Activated CD8-positive, alpha-beta T cell treated with anti-CD3 and anti-CD28 coated beads for 36 hours (primary cell): ENCODE results near the gene HIP1R. TPM values are rescaled to one million over a fixed set of nuclear protein-coding genes. Genes with fewer than 3 reads are reported as not detected.

Experiments
- ATAC-seq: fragments of 200-7000 bp; cut with Tn5 transposase; one replicate; pipeline ENCODE4 v1.10.0; 2021; ENCODE audit warnings: mild to moderate bottlenecking, moderate library complexity
- CTCF ChIA-PET: fragments of 350-600 bp; sonication (Branson Sonifier 250); formaldehyde crosslinking; loops from one replicate; lab custom pipeline; 2021; ENCODE audit warnings: antibody characterized with exemption; lab: Charles Lee
- POLR2A ChIA-PET: fragments of 350-600 bp; sonication (Branson Sonifier 250); formaldehyde crosslinking; loops from one replicate; lab custom pipeline; 2021; ENCODE audit warnings: antibody characterized with exemption; lab: Charles Lee
- DNase-seq: peaks from one replicate; pipeline ENCODE4 v3.0.0-alpha.2; 2020
- H3K27ac Mint-ChIP-seq: one replicate; pipeline ENCODE4 v1.8.0; 2021; ENCODE audit warnings: mild to moderate bottlenecking, mixed read lengths
- H3K27me3 Mint-ChIP-seq: one replicate; pipeline ENCODE4 v1.8.0; 2021; ENCODE audit warnings: mixed read lengths
- H3K36me3 Mint-ChIP-seq: one replicate; pipeline ENCODE4 v1.8.0; 2021; ENCODE audit warnings: low read depth, mixed read lengths
- H3K4me1 Mint-ChIP-seq: one replicate; pipeline ENCODE4 v1.8.0; 2021; ENCODE audit warnings: low read depth, mixed read lengths
- H3K4me3 Mint-ChIP-seq: one replicate; pipeline ENCODE4 v1.8.0; 2021; ENCODE audit warnings: mild to moderate bottlenecking, moderate library complexity, mixed read lengths
- H3K9me3 Mint-ChIP-seq: one replicate; pipeline ENCODE4 v1.8.0; 2021; ENCODE audit warnings: mixed read lengths
- CTCF ChIP-seq: fragments of 200-600 bp; IDR thresholded peaks from one replicate; pipeline ENCODE4 v1.8.0; 2022; ENCODE audit warnings: antibody characterized with exemption, mild to moderate bottlenecking
- intact Hi-C: fragments of 100-400 bp; cut with micrococcal nuclease; formaldehyde crosslinking; loops from one replicate; pipeline ENCODE4 v1.10.0; 2022
- total RNA-seq, 2 experiments: library from RNA; stranded (reverse); gene quantifications; one replicate each; pipeline ENCODE4 v1.2.3, GENCODE V29; 2021

The HIP1R gene
- total RNA-seq, 2 experiments from 2014 or later: 22.8 to 22.9 TPM

- no peak for TF ChIP-seq CTCF
- Mint-ChIP-seq H3K4me3 (no peak overlapping the region), H3K4me1 (peaks cover 36% of the 10 kb centered on the region), H3K27ac (peak overlapping the region; percentile 2), H3K9me3 (no peaks in the 10 kb centered on the region), H3K36me3 (peaks cover 4% of the 10 kb centered on the region), H3K27me3 (no peaks in the 10 kb centered on the region)
- intact Hi-C loops: no loop called here
- POLR2A ChIA-PET: interaction anchor here (0.8 kb wide), 1 partner anchor 156 kb away, joined by 3 read pairs; no protein-coding TSS in a partner anchor
- CTCF ChIA-PET: interaction anchor here (0.6 to 1.7 kb wide), 5 partner anchors 20 to 135 kb away, joined by 3 to 9 read pairs (median 3); partner anchors contain the start of gene OGFOD2
- no peak for DNase-seq
- no peak for ATAC-seq
Observed at GRCh38 chr12:122839907-122840554, 4.8 kb downstream of the HIP1R start.

- Mint-ChIP-seq H3K9me3 (no peaks in the 10 kb centered on the region), H3K27ac (peak overlapping the region; percentile 2), H3K4me3 (no peak overlapping the region), H3K4me1 (peaks cover 36% of the 10 kb centered on the region), H3K36me3 (peaks cover 4% of the 10 kb centered on the region), H3K27me3 (no peaks in the 10 kb centered on the region)
- ChIA-PET POLR2A (interaction anchor here (0.8 kb wide), 1 partner anchor 156 kb away, joined by 3 read pairs; no protein-coding TSS in a partner anchor), CTCF (interaction anchor here (0.9 to 2.2 kb wide), 5 partner anchors 19 to 134 kb away, joined by 3 to 17 read pairs (median 3); partner anchors contain the start of gene OGFOD2)
- ATAC-seq (no peak), DNase-seq (no peak)
- intact Hi-C loops: no loop called here
- TF ChIP-seq CTCF: no peak
Observed at GRCh38 chr12:122840580-122841513, 5.6 kb downstream of the HIP1R start.

GRCh38 chr12:122841544-122842321 is 6.5 kb downstream of the HIP1R start:
- intact Hi-C loops: no loop called here
- DNase-seq: no peak
- no peaks in the 10 kb centered on the region for H3K9me3 Mint-ChIP-seq
- ChIA-PET POLR2A (no interaction called here), CTCF (interaction anchor here (1.4 to 2.2 kb wide), 2 partner anchors 48 to 111 kb away, joined by 4 to 17 read pairs; no protein-coding TSS in a partner anchor)
- no peak overlapping the region for H3K4me3 Mint-ChIP-seq
- peaks cover 2% of the 10 kb centered on the region for H3K36me3 Mint-ChIP-seq
- ATAC-seq: no peak
- no peak for TF ChIP-seq CTCF
- peak overlapping the region; percentile 10 for H3K27ac Mint-ChIP-seq
- H3K4me1 Mint-ChIP-seq: peaks cover 31% of the 10 kb centered on the region
- H3K27me3 Mint-ChIP-seq: no peaks in the 10 kb centered on the region

- no peaks in the 10 kb centered on the region for H3K36me3 Mint-ChIP-seq
- TF ChIP-seq CTCF: no peak
- CTCF ChIA-PET: interaction anchor here (1.4 to 2.2 kb wide), 2 partner anchors 49 to 110 kb away, joined by 4 to 17 read pairs; no protein-coding TSS in a partner anchor
- ATAC-seq (no peak), DNase-seq (no peak)
- no peak overlapping the region for H3K4me3 Mint-ChIP-seq
- intact Hi-C loops: no loop called here
- POLR2A ChIA-PET: interaction anchor here (1.0 kb wide), 1 partner anchor 32 kb away, joined by 3 read pairs; no protein-coding TSS in a partner anchor
- H3K27me3 Mint-ChIP-seq: no peaks in the 10 kb centered on the region
- peak overlapping the region; percentile 10 for H3K27ac Mint-ChIP-seq
- peaks cover 22% of the 10 kb centered on the region for H3K4me1 Mint-ChIP-seq
- no peaks in the 10 kb centered on the region for H3K9me3 Mint-ChIP-seq
Observed at GRCh38 chr12:122842505-122843405, 7.5 kb downstream of the HIP1R start.
